Measurements from ENCODE around the gene SPAG17. TPM values are rescaled to one million over a fixed set of nuclear protein-coding genes. Genes with fewer than 3 reads are reported as not detected.

The SPAG17 gene
- polyA plus RNA-seq, 1 donor from 2014 or later, result 0.25 TPM

GRCh38 chr1:118148034-118148433 is 37.0 kb downstream of the SPAG17 start:
- Histone ChIP-seq H3K9me2 (ENCODE audit: insufficient read depth, low read length) (no peaks in the 10 kb centered on the region), H3K9me3 (ENCODE audit: low read length) (no peaks in the 10 kb centered on the region), H3K4me3 (ENCODE audit: low read length) (no peak overlapping the region), H3K36me3 (ENCODE audit: insufficient read depth, low read length) (no peaks in the 10 kb centered on the region), H3K79me2 (replicated peaks; ENCODE audit: insufficient read depth, low read length) (no peaks in the 10 kb centered on the region), H3K9ac (ENCODE audit: low read length) (no peak overlapping the region), H2AFZ (ENCODE audit: low read depth, low read length) (no peak overlapping the region), H3K27me3 (ENCODE audit: insufficient read depth, low read depth, low read length) (no peaks in the 10 kb centered on the region), H3K27ac (ENCODE audit: low read length) (no peak overlapping the region), H3F3A (ENCODE audit: insufficient read depth, low read length, poor library complexity, severe bottlenecking) (no peaks in the 10 kb centered on the region), H4K20me1 (ENCODE audit: insufficient read depth) (no peaks in the 10 kb centered on the region), H3K4me2 (ENCODE audit: low read length) (no peak overlapping the region)
- TF ChIP-seq EP300 (conservative IDR thresholded peaks at IDR 0.05; ENCODE audit: poor library complexity, severe bottlenecking) (no peak), MXI1 (conservative IDR thresholded peaks at IDR 0.05; ENCODE audit: poor library complexity, severe bottlenecking) (no peak), EZH2 (IDR thresholded peaks at IDR 0.05; ENCODE audit: borderline replicate concordance, insufficient read depth, low read length, poor library complexity, severe bottlenecking) (no peak), SMC3 (conservative IDR thresholded peaks at IDR 0.05; ENCODE audit: poor library complexity) (no peak), REST (IDR thresholded peaks at IDR 0.05; ENCODE audit: borderline replicate concordance) (no peak), TAF1 (IDR thresholded peaks at IDR 0.05; ENCODE audit: low read depth) (no peak)

- no peak for TF ChIP-seq CTCF (IDR thresholded peaks at IDR 0.05; ENCODE audit: poor library complexity, severe bottlenecking)
- TF ChIP-seq EZH2 (IDR thresholded peaks at IDR 0.05; ENCODE audit: borderline replicate concordance, insufficient read depth, low read length, poor library complexity, severe bottlenecking), result no peak
- TF ChIP-seq EP300 (conservative IDR thresholded peaks at IDR 0.05; ENCODE audit: poor library complexity, severe bottlenecking), result no peak
- TF ChIP-seq TAF1 (IDR thresholded peaks at IDR 0.05; ENCODE audit: low read depth), result no peak
- TF ChIP-seq RAD21 (conservative IDR thresholded peaks at IDR 0.05), result no peak
- no peak for TF ChIP-seq POLR2AphosphoS5 (IDR thresholded peaks at IDR 0.05)
- no peak for TF ChIP-seq SMC3 (conservative IDR thresholded peaks at IDR 0.05; ENCODE audit: poor library complexity)
- TF ChIP-seq REST (IDR thresholded peaks at IDR 0.05; ENCODE audit: borderline replicate concordance), result no peak
- no peak for TF ChIP-seq MXI1 (conservative IDR thresholded peaks at IDR 0.05; ENCODE audit: poor library complexity, severe bottlenecking)
- Histone ChIP-seq H3K9me2 (ENCODE audit: insufficient read depth, low read length) (no peaks in the 10 kb centered on the region), H3K4me2 (ENCODE audit: low read length) (no peak overlapping the region), H3K36me3 (ENCODE audit: insufficient read depth, low read length) (no peaks in the 10 kb centered on the region), H3K9me3 (ENCODE audit: low read length) (no peaks in the 10 kb centered on the region), H3K27me3 (ENCODE audit: insufficient read depth, low read depth, low read length) (no peaks in the 10 kb centered on the region), H3K79me2 (replicated peaks; ENCODE audit: insufficient read depth, low read length) (no peaks in the 10 kb centered on the region), H3K9ac (ENCODE audit: low read length) (no peak overlapping the region), H4K20me1 (ENCODE audit: insufficient read depth) (no peaks in the 10 kb centered on the region), H3K4me3 (ENCODE audit: low read length) (no peak overlapping the region), H3F3A (ENCODE audit: insufficient read depth, low read length, poor library complexity, severe bottlenecking) (no peaks in the 10 kb centered on the region), H2AFZ (ENCODE audit: low read depth, low read length) (no peak overlapping the region), H3K27ac (ENCODE audit: low read length) (no peak overlapping the region)
Observed at GRCh38 chr1:118147522-118147921, 37.5 kb downstream of the SPAG17 start.

Data from neural cell (in vitro differentiated cells).